H1 (cell line): Measurements from ENCODE around the gene SCFD1. TPM values are rescaled to one million over a fixed set of nuclear protein-coding genes. Genes with fewer than 3 reads are reported as not detected.

Experiments
- CTCF ChIA-PET: fragments of 300-600 bp; sonication (Branson Sonifier 250); formaldehyde crosslinking; loops from one replicate; lab custom pipeline; 2021; ENCODE audit not compliant: partially characterized antibody; lab: Charles Lee
- POLR2A ChIA-PET: fragments of 300-600 bp; sonication (Branson Sonifier 250); formaldehyde crosslinking; loops from one replicate; lab custom pipeline; 2021; ENCODE audit warnings: inconsistent platforms; ENCODE audit not compliant: partially characterized antibody; lab: Charles Lee
- DNase-seq, 2 experiments: peaks; one replicate each; pipeline versions ENCODE4 v3.0.0 to v3.0.0-alpha.2; 2010 to 2022; ENCODE audit warnings: low spot score in 2 of 2, low read depth in 1 of 2, mixed read lengths in 1 of 2
- FAIRE-seq: peaks from 2 replicates; lab custom pipeline; 2011; peaks lifted over from hg19 to GRCh38; lab: Jason Lieb, UNC
- H2AFZ ChIP-seq: 2 replicates; pipeline ENCODE4 v1.8.1; 2012; ENCODE audit warnings: low read length, inconsistent platforms
- H2AK5ac ChIP-seq: 2 replicates; pipeline ENCODE4 v1.6.1; 2013; ENCODE audit warnings: low read depth, low read length
- H2BK120ac ChIP-seq: replicated peaks from 2 replicates; pipeline ENCODE3; 2013; ENCODE audit warnings: low read depth, low read length, inconsistent platforms
- H2BK12ac ChIP-seq: 2 replicates; pipeline ENCODE4 v1.6.1; 2013; ENCODE audit warnings: low read depth, low read length
- H2BK15ac ChIP-seq: 2 replicates; pipeline ENCODE4 v1.6.1; 2013; ENCODE audit warnings: low read length
- H2BK20ac ChIP-seq: 2 replicates; pipeline ENCODE4 v1.6.1; 2013; ENCODE audit warnings: low read length
- H2BK5ac ChIP-seq: 2 replicates; pipeline ENCODE4 v1.6.1; 2013; ENCODE audit warnings: low read depth, low read length
- H3K14ac ChIP-seq: 2 replicates; pipeline ENCODE4 v1.6.1; 2013; ENCODE audit warnings: inconsistent platforms; ENCODE audit not compliant: insufficient read length
- H3K18ac ChIP-seq: 2 replicates; pipeline ENCODE4 v1.6.1; 2013; ENCODE audit warnings: low read length; ENCODE audit errors: extremely low read depth
- H3K23ac ChIP-seq: 2 replicates; pipeline ENCODE4 v1.6.1; 2013; ENCODE audit warnings: inconsistent platforms; ENCODE audit not compliant: insufficient read length
- H3K23me2 ChIP-seq: 2 replicates; pipeline ENCODE4 v1.6.1; 2013; ENCODE audit warnings: low read depth, low read length
- H3K27ac ChIP-seq: 2 replicates; pipeline ENCODE4 v1.6.1; 2011; ENCODE audit warnings: low read depth, low read length, inconsistent platforms
- H3K27me3 ChIP-seq, 4 experiments: replicated peaks in 1 of 4; 1 replicate in 1 of 4; 2 replicates in 3 of 4; pipeline versions ENCODE4 v1.6.1 to v1.8.1; 2011 to 2013; ENCODE audit warnings: low read length in 3 of 4, mild to moderate bottlenecking in 3 of 4, inconsistent platforms in 2 of 4, mixed read lengths in 2 of 4, moderate library complexity in 1 of 4; ENCODE audit not compliant: control insufficient read depth in 3 of 4, insufficient read depth in 3 of 4; ENCODE audit errors: extremely low read depth in 1 of 4
- H3K36me3 ChIP-seq, 4 experiments: 2 replicates each; pipeline versions ENCODE4 v1.6.1 to v1.8.1; 2011 to 2013; ENCODE audit warnings: mild to moderate bottlenecking in 4 of 4, low read length in 3 of 4, moderate library complexity in 2 of 4, control low read depth in 1 of 4, inconsistent platforms in 1 of 4; ENCODE audit not compliant: insufficient read depth in 4 of 4, control insufficient read depth in 2 of 4
- H3K4ac ChIP-seq: replicated peaks from 2 replicates; pipeline ENCODE3; 2013; ENCODE audit warnings: low read length, low read depth, mixed read lengths, inconsistent platforms; ENCODE audit not compliant: insufficient read length
- H3K4me1 ChIP-seq, 4 experiments: replicated peaks in 1 of 4; 1 replicate in 1 of 4; 2 replicates in 3 of 4; pipeline versions ENCODE4 v1.6.1 to v1.8.1; 2011 to 2013; ENCODE audit warnings: low read length in 3 of 4, inconsistent platforms in 2 of 4, mixed read lengths in 1 of 4; ENCODE audit not compliant: insufficient read depth in 4 of 4, control insufficient read depth in 3 of 4
- H3K4me2 ChIP-seq, 2 experiments: 2 replicates each; pipeline versions ENCODE4 v1.6.1 to v1.8.1; 2011 to 2013; ENCODE audit warnings: low read depth in 2 of 2, low read length in 2 of 2, control low read depth in 1 of 2, inconsistent platforms in 1 of 2, mild to moderate bottlenecking in 1 of 2; ENCODE audit not compliant: insufficient read depth in 1 of 2
- H3K4me3 ChIP-seq, 4 experiments: fragments of 200-600, 300-600 bp in 1 of 4; sonication (generic), shearing (Covaris generic), sonication (Bioruptor Twin) in 1 of 4; 2 replicates each; pipeline versions ENCODE4 v1.5.1 to v1.8.1; 2011 to 2016; ENCODE audit warnings: low read length in 4 of 4, low read depth in 3 of 4, control low read depth in 2 of 4, inconsistent platforms in 2 of 4, mild to moderate bottlenecking in 2 of 4, mixed read lengths in 1 of 4, moderate library complexity in 1 of 4; ENCODE audit not compliant: insufficient read depth in 2 of 4; ENCODE audit errors: extremely low read depth in 1 of 4
- H3K56ac ChIP-seq: replicated peaks from 2 replicates; pipeline ENCODE3; 2013; ENCODE audit warnings: low read depth, mild to moderate bottlenecking, mixed read lengths, low read length, inconsistent platforms; ENCODE audit not compliant: insufficient read length
- H3K79me1 ChIP-seq: 2 replicates; pipeline ENCODE4 v1.6.1; 2013; ENCODE audit warnings: low read depth, low read length, control low read depth
- H3K79me2 ChIP-seq, 2 experiments: 2 replicates each; pipeline versions ENCODE4 v1.6.1 to v1.8.1; 2012 to 2013; ENCODE audit warnings: low read length in 2 of 2, mild to moderate bottlenecking in 2 of 2, inconsistent platforms in 1 of 2; ENCODE audit not compliant: insufficient read depth in 2 of 2, control insufficient read depth in 1 of 2
- H3K9ac ChIP-seq, 4 experiments: replicated peaks in 1 of 4; 1 replicate in 1 of 4; 2 replicates in 3 of 4; pipeline versions ENCODE4 v1.6.1 to v1.8.1; 2011 to 2013; ENCODE audit warnings: low read depth in 3 of 4, low read length in 3 of 4, control low read depth in 2 of 4, mild to moderate bottlenecking in 2 of 4, moderate library complexity in 2 of 4, inconsistent platforms in 1 of 4; ENCODE audit errors: extremely low read depth in 1 of 4
- H3K9me3 ChIP-seq, 2 experiments: 2 replicates each; pipeline versions ENCODE4 v1.6.1 to v1.8.1; 2012 to 2013; ENCODE audit warnings: mild to moderate bottlenecking in 2 of 2, moderate library complexity in 2 of 2, control low read depth in 1 of 2, inconsistent platforms in 1 of 2, low read depth in 1 of 2, low read length in 1 of 2, mixed read lengths in 1 of 2; ENCODE audit not compliant: insufficient read depth in 2 of 2
- H4K20me1 ChIP-seq, 2 experiments: replicated peaks in 1 of 2; 2 replicates each; pipeline versions ENCODE3 to v1.8.1; 2011 to 2013; ENCODE audit warnings: inconsistent platforms in 2 of 2, low read length in 2 of 2, mild to moderate bottlenecking in 1 of 2; ENCODE audit not compliant: insufficient read depth in 2 of 2, control insufficient read depth in 1 of 2
- H4K5ac ChIP-seq: 2 replicates; pipeline ENCODE4 v1.6.1; 2013; ENCODE audit warnings: low read length, low read depth, mixed read lengths, inconsistent platforms; ENCODE audit not compliant: insufficient read length
- H4K8ac ChIP-seq: 2 replicates; pipeline ENCODE4 v1.8.0; 2013; ENCODE audit warnings: mild to moderate bottlenecking, moderate library complexity, low read length, inconsistent platforms; ENCODE audit not compliant: insufficient read depth; ENCODE audit errors: extremely low read depth
- H4K91ac ChIP-seq: replicated peaks from 2 replicates; pipeline ENCODE3; 2013; ENCODE audit warnings: low read length, mixed read lengths, inconsistent platforms; ENCODE audit not compliant: insufficient read length
- BRCA1 ChIP-seq: IDR thresholded peaks from 2 replicates; pipeline ENCODE4 v1.6.1; 2012; ENCODE audit warnings: low read depth, low read length, improper control_type of control experiment
- CTCF ChIP-seq, 3 experiments: IDR thresholded peaks; 1 replicate in 2 of 3; 2 replicates in 1 of 3; pipeline versions ENCODE4 v1.5.1 to v1.6.1; 2011; ENCODE audit warnings: low read length in 3 of 3, mild to moderate bottlenecking in 3 of 3, inconsistent platforms in 2 of 3, low read depth in 1 of 3, moderate library complexity in 1 of 3; ENCODE audit not compliant: insufficient read depth in 1 of 3; ENCODE audit errors: control extremely low read depth in 1 of 3
- EGR1 ChIP-seq: IDR thresholded peaks from 2 replicates; pipeline ENCODE4 v1.6.1; 2011; ENCODE audit warnings: low read depth, low read length, borderline replicate concordance
- MAX ChIP-seq: IDR thresholded peaks from 2 replicates; pipeline ENCODE4 v1.6.1; 2012; ENCODE audit warnings: inconsistent platforms
- SP1 ChIP-seq: IDR thresholded peaks from 2 replicates; pipeline ENCODE4 v1.6.1; 2011; ENCODE audit warnings: low read depth, low read length
- SRF ChIP-seq: IDR thresholded peaks from 2 replicates; pipeline ENCODE4 v1.6.1; 2011; ENCODE audit warnings: mild to moderate bottlenecking, low read depth, low read length, moderate library complexity
- polyA plus RNA-seq, 7 experiments: library from polyadenylated mRNA; depleted of rRNA in 3 of 7; stranded (reverse) in 5 of 7; unstranded in 2 of 7; fragments of >200 nt in 5 of 7; fragments of 200-250 nt in 2 of 7; gene quantifications; 1 replicate in 5 of 7; 2 replicates in 1 of 7; 4 replicates in 1 of 7; pipeline versions ENCODE4 v1.2.1 to v1.2.3, GENCODE V29; 2011 to 2013; ENCODE audit warnings: missing spikeins in 2 of 7, mixed read lengths in 2 of 7
- total RNA-seq: library from RNA; stranded (reverse); fragmentation: NEBNext Ultra II Directional; extraction: Animal tissue kit (Norgen Biotek cat#: 25700); gene quantifications from 2 replicates; pipeline ENCODE4 v1.2.1, GENCODE V29; 2021

Gene SCFD1
- total and polyA plus RNA-seq, 2 of the 8 experiments (the other 6 are each of a cell fraction or from before 2014, with no cell fraction given) = 32.8 to 64.5 TPM

GRCh38 chr14:30710876-30711275, 88.8 kb downstream of the SCFD1 start:
- peaks cover 0 to 21% (median under 1%) of the 10 kb centered on the region in 4 experiments; a peak in 4 of 8 replicates for H3K36me3 ChIP-seq
- H4K91ac ChIP-seq = no peak overlapping the region
- H3K23me2 ChIP-seq = no peaks in the 10 kb centered on the region

More at GRCh38 chr14:30710876-30711275, 88.8 kb downstream of the SCFD1 start:
- Histone ChIP-seq H2AK5ac (no peak overlapping the region), H2BK120ac (no peak overlapping the region), H2AFZ (no peak overlapping the region), H3K9ac (no peak overlapping the region), H3K4me3 (no peak overlapping the region), H3K4me1 (no peaks in the 10 kb centered on the region), H3K9me3 (no peaks in the 10 kb centered on the region), H3K18ac (no peak overlapping the region), H3K4me2 (no peak overlapping the region), H3K79me2 (no peaks in the 10 kb centered on the region), H3K23ac (no peak overlapping the region), H2BK15ac (no peak overlapping the region), H4K20me1 (no peaks in the 10 kb centered on the region), H3K4ac (no peak overlapping the region), H3K79me1 (no peaks in the 10 kb centered on the region), H2BK5ac (no peak overlapping the region), H3K27ac (no peak overlapping the region), H2BK12ac (no peak overlapping the region), H3K14ac (no peak overlapping the region), H4K5ac (no peak overlapping the region), H3K27me3 (no peaks in the 10 kb centered on the region), H4K8ac (no peak overlapping the region), H2BK20ac (no peak overlapping the region), H3K56ac (no peak overlapping the region)
- DNase-seq (no peak), FAIRE-seq (no peak)
- ChIA-PET POLR2A (no interaction called here), CTCF (no interaction called here)
- TF ChIP-seq MAX = no peak
- TF ChIP-seq SRF = no peak
- no peak for TF ChIP-seq SP1
- TF ChIP-seq BRCA1 = no peak
- TF ChIP-seq EGR1 = no peak
- TF ChIP-seq CTCF (IDR thresholded peaks at IDR 0.05; ENCODE audit: control extremely low read depth in 1 of 3, insufficient read depth in 1 of 3, low read depth in 1 of 3, low read length in 3 of 3) = no peak
